LoVo (cell line): Measurements from ENCODE around the gene NDUFB3.
"Not testable (repeated sequence)": the region's sequence is repeated elsewhere in the genome, so short reads cannot be mapped to it uniquely, and the experiment has no call there.

Source experiments
- DNase-seq: peaks from one replicate; pipeline ENCODE4 v3.0.0-alpha.2; 2016; ENCODE audit warnings: low spot score

Gene NDUFB3

GRCh38 chr2:201071479-201072200, at the start of gene NDUFB3, which contains the start of gene HYCC2:
Gene NDUFB3 (plus strand): TSS chr2:201072001. CDS start chr2:201078883, 6,882 bp downstream.
Gene HYCC2 (minus strand): TSS chr2:201071671. CDS start chr2:201024009, 47,662 bp downstream.
- peak; percentile 95 for DNase-seq

- DNase-seq: no peak
Measured at GRCh38 chr2:201024518-201024917, 47.3 kb upstream of the NDUFB3 start.

GRCh38 chr2:201034355-201034754, 37.4 kb upstream of the NDUFB3 start:
- DNase-seq: not testable (repeated sequence)

GRCh38 chr2:201038361-201038760, 33.4 kb upstream of the NDUFB3 start:
- not testable (repeated sequence) for DNase-seq

- DNase-seq: no peak
Measured at GRCh38 chr2:201038855-201039254, 32.9 kb upstream of the NDUFB3 start.

GRCh38 chr2:201040867-201041628, 30.8 kb upstream of the NDUFB3 start:
- DNase-seq: no peak

GRCh38 chr2:201042451-201042850, 29.4 kb upstream of the NDUFB3 start:
- DNase-seq: not testable (repeated sequence)

- DNase-seq: not testable (repeated sequence)
Measured at GRCh38 chr2:201043050-201043449, 28.8 kb upstream of the NDUFB3 start.

- no peak for DNase-seq
Measured at GRCh38 chr2:201046881-201047280, 24.9 kb upstream of the NDUFB3 start.

- DNase-seq: no peak
Measured at GRCh38 chr2:201049455-201049854, 22.3 kb upstream of the NDUFB3 start.

GRCh38 chr2:201057087-201057521, 14.7 kb upstream of the NDUFB3 start:
- DNase-seq: no peak

GRCh38 chr2:201057715-201058248, 14.0 kb upstream of the NDUFB3 start:
- DNase-seq: no peak

- DNase-seq: no peak
Measured at GRCh38 chr2:201058914-201059313, 12.9 kb upstream of the NDUFB3 start.

GRCh38 chr2:201059961-201060755, 11.6 kb upstream of the NDUFB3 start:
- DNase-seq: no peak

- DNase-seq: not testable (repeated sequence)
Measured at GRCh38 chr2:201063516-201063915, 8.3 kb upstream of the NDUFB3 start.

- no peak for DNase-seq
Measured at GRCh38 chr2:201064797-201065329, 6.9 kb upstream of the NDUFB3 start.

GRCh38 chr2:201070948-201071478, 788 bp upstream of the NDUFB3 start:
- no peak for DNase-seq

GRCh38 chr2:201072201-201072530, 365 bp downstream of the NDUFB3 start:
- DNase-seq: no peak

GRCh38 chr2:201073071-201073470, 1.3 kb downstream of the NDUFB3 start:
- DNase-seq: no peak

GRCh38 chr2:201074996-201075395, 3.2 kb downstream of the NDUFB3 start:
- DNase-seq: no peak

- no peak for DNase-seq
Measured at GRCh38 chr2:201084863-201085262, 13.1 kb downstream of the NDUFB3 start.

- DNase-seq: no peak
Measured at GRCh38 chr2:201090574-201090973, 18.8 kb downstream of the NDUFB3 start.
